Calu3 (cell line): ENCODE results near the gene FLOT2. TPM values are rescaled to one million over a fixed set of nuclear protein-coding genes. Genes with fewer than 3 reads are reported as not detected.

Source experiments
- BruUV-seq: library from RNA; stranded (reverse); fragments of 400-500 nt; replicated peaks from 2 replicates; lab custom pipeline; 2021; lab: Mats Ljungman, UMichigan
- CTCF ChIA-PET: fragments of 300-600 bp; sonication (Branson Sonifier 250); formaldehyde crosslinking; loops from one replicate; lab custom pipeline; 2022; ENCODE audit warnings: antibody characterized with exemption; lab: Charles Lee
- DNase-seq: peaks from one replicate; pipeline ENCODE4 v3.0.0; 2022
- H3K27ac Mint-ChIP-seq: one replicate; pipeline ENCODE4 v1.8.0; 2022; ENCODE audit warnings: mixed read lengths; ENCODE audit not compliant: unreplicated experiment
- H3K27me3 Mint-ChIP-seq: one replicate; pipeline ENCODE4 v1.8.0; 2022; ENCODE audit warnings: mixed read lengths; ENCODE audit not compliant: unreplicated experiment
- H3K36me3 Mint-ChIP-seq: one replicate; pipeline ENCODE4 v1.8.0; 2022; ENCODE audit warnings: mild to moderate bottlenecking, moderate library complexity, mixed read lengths; ENCODE audit not compliant: insufficient read depth, unreplicated experiment
- H3K4me1 Mint-ChIP-seq: one replicate; pipeline ENCODE4 v1.8.0; 2022; ENCODE audit warnings: mild to moderate bottlenecking, low read depth, mixed read lengths; ENCODE audit not compliant: unreplicated experiment
- H3K4me3 Mint-ChIP-seq: one replicate; pipeline ENCODE4 v1.8.0; 2022; ENCODE audit warnings: mild to moderate bottlenecking, low read depth, moderate library complexity, mixed read lengths; ENCODE audit not compliant: unreplicated experiment
- H3K9me3 Mint-ChIP-seq: one replicate; pipeline ENCODE4 v1.8.0; 2022; ENCODE audit warnings: low read depth, mixed read lengths; ENCODE audit not compliant: unreplicated experiment
- intact Hi-C: fragments of 100-400 bp; cut with micrococcal nuclease; formaldehyde crosslinking; loops from one replicate; pipeline ENCODE4 v1.10.0; 2022; ENCODE audit not compliant: unreplicated experiment
- total RNA-seq: library from RNA; stranded (reverse); gene quantifications from 2 replicates; pipeline ENCODE4 v1.2.3, GENCODE V29; 2022
- TF ChIP-seq, protein P1 (sequence below): fragments of 200-600 bp; IDR thresholded peaks from one replicate; pipeline ENCODE4 v1.8.0; 2022; ENCODE audit warnings: antibody characterized with exemption; ENCODE audit not compliant: unreplicated experiment

FLOT2 gene
- total RNA-seq, 1 experiment from 2014 or later = 152 TPM

DNA sequence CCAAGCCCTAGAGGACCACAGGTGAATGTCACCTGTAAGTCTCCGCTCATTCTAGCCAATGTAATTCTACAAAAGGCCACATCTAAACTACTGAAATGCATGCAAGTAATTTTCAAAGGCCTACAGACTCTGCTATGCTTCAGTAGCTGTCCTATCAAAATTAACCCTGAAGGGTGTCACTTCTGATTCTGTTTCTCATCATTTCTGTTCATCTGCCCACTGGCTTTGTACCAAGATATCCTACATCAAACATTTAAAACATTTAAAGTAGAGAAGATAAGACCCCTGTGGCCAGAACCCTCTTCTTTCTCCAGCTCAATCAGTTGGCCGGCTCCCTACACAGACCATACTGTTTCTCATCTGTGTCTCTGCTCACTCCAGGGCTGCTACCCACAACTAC, 32.3 kb upstream of the FLOT2 start:
- CTCF ChIA-PET = interaction anchor here (0.6 to 1.2 kb wide), 2 partner anchors 24 to 202 kb away, joined by 3 read pairs; no protein-coding TSS in a partner anchor
- Mint-ChIP-seq H3K27me3 (no peaks in the 10 kb centered on the region), H3K36me3 (peaks cover 22% of the 10 kb centered on the region), H3K4me1 (peaks cover 45% of the 10 kb centered on the region), H3K9me3 (no peaks in the 10 kb centered on the region), H3K4me3 (no peak overlapping the region), H3K27ac (no peak overlapping the region)
- DNase-seq = no peak
- BruUV-seq = no TSS peak
- TF ChIP-seq, protein P1, sequence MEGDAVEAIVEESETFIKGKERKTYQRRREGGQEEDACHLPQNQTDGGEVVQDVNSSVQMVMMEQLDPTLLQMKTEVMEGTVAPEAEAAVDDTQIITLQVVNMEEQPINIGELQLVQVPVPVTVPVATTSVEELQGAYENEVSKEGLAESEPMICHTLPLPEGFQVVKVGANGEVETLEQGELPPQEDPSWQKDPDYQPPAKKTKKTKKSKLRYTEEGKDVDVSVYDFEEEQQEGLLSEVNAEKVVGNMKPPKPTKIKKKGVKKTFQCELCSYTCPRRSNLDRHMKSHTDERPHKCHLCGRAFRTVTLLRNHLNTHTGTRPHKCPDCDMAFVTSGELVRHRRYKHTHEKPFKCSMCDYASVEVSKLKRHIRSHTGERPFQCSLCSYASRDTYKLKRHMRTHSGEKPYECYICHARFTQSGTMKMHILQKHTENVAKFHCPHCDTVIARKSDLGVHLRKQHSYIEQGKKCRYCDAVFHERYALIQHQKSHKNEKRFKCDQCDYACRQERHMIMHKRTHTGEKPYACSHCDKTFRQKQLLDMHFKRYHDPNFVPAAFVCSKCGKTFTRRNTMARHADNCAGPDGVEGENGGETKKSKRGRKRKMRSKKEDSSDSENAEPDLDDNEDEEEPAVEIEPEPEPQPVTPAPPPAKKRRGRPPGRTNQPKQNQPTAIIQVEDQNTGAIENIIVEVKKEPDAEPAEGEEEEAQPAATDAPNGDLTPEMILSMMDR = no peak
- intact Hi-C loops = no loop called here

DNA sequence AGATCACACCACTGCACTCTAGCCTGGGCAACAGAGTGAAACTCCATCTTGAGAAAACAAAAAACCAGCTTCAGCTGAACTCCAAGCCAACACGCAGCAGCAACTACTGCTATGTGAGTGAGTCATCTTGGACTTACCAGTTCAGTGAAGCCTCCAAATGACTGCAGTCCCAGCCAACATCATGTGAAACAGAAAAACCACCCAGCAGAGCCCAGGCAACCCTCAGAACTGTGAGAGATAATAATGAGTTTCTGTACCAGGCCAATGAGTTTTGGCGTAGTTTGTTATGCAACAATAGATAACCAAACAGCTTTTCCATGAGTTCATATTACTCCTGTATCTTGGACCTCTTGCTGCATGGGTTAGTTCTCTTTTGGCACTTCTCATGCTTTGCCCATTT, 30.5 kb upstream of the FLOT2 start:
- no peak overlapping the region for H3K27ac Mint-ChIP-seq
- peaks cover 45% of the 10 kb centered on the region for H3K4me1 Mint-ChIP-seq
- BruUV-seq = no TSS peak
- CTCF ChIA-PET = interaction anchor here (0.5 kb wide), 1 partner anchor 20 kb away, joined by 3 read pairs; no protein-coding TSS in a partner anchor
- no peaks in the 10 kb centered on the region for H3K9me3 Mint-ChIP-seq
- DNase-seq = peak; percentile 41
- TF ChIP-seq, protein P1 = no peak
- intact Hi-C loops = no loop called here
- peaks cover 37% of the 10 kb centered on the region for H3K36me3 Mint-ChIP-seq
- no peak overlapping the region for H3K4me3 Mint-ChIP-seq
- H3K27me3 Mint-ChIP-seq = no peaks in the 10 kb centered on the region

DNA sequence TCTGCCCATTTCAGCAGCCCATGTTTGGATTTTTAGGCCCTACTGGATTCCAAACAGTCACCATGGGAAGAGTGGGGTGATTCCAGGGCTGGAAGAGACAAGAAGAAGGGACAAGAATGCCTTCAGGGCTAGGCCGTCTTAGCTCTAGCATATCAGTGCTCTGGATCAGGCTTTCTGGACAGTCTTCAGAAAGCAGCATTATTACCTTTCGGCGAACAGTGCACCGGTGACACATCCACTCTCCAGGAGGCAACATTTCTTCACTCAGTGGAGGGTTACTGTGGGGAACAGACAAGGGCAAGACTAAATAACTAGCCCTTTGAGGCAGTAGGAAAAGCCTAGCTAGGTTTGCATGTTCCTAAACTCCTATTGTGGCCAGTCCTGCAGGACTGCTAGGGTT, 29.3 kb upstream of the FLOT2 start:
- Mint-ChIP-seq H3K4me3 (no peak overlapping the region), H3K27me3 (no peaks in the 10 kb centered on the region), H3K9me3 (no peaks in the 10 kb centered on the region), H3K36me3 (peaks cover 40% of the 10 kb centered on the region), H3K4me1 (peaks cover 45% of the 10 kb centered on the region), H3K27ac (no peak overlapping the region)
- BruUV-seq = no TSS peak
- intact Hi-C loops = no loop called here
- DNase-seq = no peak
- CTCF ChIA-PET = interaction anchor here (1.4 kb wide), 1 partner anchor 10 kb away, joined by 4 read pairs; no protein-coding TSS in a partner anchor
- TF ChIP-seq, protein P1 = no peak

DNA sequence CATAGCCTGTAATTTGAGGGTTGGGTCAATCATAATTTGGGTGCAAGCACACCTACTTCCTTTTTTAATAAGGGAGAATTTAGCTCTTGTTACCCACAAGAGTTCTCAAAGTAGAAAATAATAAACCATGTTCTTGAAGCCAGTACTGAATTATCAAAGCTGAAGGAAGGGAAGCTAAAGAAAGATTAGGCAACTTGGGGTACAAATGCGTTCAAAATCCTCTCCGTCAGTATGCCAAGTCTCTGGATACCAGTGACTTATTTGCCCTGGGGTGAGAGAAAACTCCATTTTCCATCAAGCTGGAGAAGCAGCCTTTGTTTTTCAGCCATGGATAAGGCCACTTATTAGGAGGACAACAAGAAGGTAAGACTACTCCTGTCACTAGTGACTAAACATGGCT, 28.8 kb upstream of the FLOT2 start:
- DNase-seq = no peak
- Mint-ChIP-seq H3K9me3 (no peaks in the 10 kb centered on the region), H3K36me3 (peaks cover 44% of the 10 kb centered on the region), H3K4me1 (peaks cover 45% of the 10 kb centered on the region), H3K27ac (peak overlapping the region; percentile 43), H3K27me3 (no peaks in the 10 kb centered on the region), H3K4me3 (no peak overlapping the region)
- TF ChIP-seq, protein P1 = no peak
- CTCF ChIA-PET = interaction anchor here (1.4 kb wide), 1 partner anchor 11 kb away, joined by 4 read pairs; no protein-coding TSS in a partner anchor
- no TSS peak for BruUV-seq
- intact Hi-C loops = no loop called here
